ENCODE data around the gene DPY19L3. TPM values are rescaled to one million over a fixed set of nuclear protein-coding genes. Genes with fewer than 3 reads are reported as not detected.

Gene DPY19L3, protein sequence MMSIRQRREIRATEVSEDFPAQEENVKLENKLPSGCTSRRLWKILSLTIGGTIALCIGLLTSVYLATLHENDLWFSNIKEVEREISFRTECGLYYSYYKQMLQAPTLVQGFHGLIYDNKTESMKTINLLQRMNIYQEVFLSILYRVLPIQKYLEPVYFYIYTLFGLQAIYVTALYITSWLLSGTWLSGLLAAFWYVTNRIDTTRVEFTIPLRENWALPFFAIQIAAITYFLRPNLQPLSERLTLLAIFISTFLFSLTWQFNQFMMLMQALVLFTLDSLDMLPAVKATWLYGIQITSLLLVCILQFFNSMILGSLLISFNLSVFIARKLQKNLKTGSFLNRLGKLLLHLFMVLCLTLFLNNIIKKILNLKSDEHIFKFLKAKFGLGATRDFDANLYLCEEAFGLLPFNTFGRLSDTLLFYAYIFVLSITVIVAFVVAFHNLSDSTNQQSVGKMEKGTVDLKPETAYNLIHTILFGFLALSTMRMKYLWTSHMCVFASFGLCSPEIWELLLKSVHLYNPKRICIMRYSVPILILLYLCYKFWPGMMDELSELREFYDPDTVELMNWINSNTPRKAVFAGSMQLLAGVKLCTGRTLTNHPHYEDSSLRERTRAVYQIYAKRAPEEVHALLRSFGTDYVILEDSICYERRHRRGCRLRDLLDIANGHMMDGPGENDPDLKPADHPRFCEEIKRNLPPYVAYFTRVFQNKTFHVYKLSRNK
- 28.6 and 37.5 TPM in 2 replicates for total RNA-seq (2012; rRNA removed)

DNA sequence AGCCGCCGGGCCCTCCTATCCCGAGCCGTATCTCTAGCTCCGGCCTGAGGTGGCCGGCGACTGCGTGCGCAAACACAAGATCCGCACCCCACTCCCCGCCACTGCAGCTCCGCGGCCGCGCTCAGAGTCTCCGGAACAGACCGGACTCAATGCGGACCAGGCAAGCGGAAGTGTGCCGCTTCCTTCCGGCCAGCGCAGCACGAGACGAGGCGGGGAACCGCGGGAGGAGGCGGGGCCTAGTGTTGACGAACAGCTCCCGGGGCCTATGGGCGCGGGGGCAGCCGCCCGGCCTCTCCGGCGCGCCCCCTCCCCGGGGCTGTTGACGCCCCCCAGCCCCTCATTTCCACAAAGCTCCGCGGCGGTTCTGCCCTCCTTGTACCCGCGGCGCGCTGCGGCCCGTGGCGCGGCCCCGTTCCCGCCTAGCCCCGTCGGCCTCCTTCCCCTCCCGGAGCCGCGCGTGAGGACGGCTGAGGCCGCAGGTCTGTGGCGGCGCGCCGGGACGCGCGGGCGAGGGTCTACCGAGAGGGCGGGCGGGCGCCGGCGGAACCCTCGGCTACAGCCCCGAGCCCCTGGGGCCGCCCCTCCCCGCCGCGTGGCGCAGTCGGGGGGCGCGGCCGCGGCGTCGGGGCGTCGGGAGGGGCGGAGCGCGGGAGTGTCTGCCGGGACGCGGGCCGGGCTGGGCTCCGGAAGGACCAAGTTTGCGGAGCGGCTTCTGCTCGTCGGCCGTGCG is at the start of gene DPY19L3:
Gene DPY19L3, plus strand, starts transcription at position 340 of the 730 bp plus-strand sequence. CDS start 2,484 bp downstream, outside the sequence.
- Histone ChIP-seq H3K4me2 (ENCODE audit: low read length) (peak within 1 kb of the TSS; percentile 91), H3K9ac (ENCODE audit: low read depth, low read length) (peak within 1 kb of the TSS; percentile 100), H3K27me3 (ENCODE audit: control insufficient read depth, insufficient read depth, low read length) (no peaks in the 10 kb centered on the region), H3K36me3 (ENCODE audit: insufficient read depth, low read length) (peaks cover 26% of the 10 kb centered on the region), H3K4me3 (ENCODE audit: low read length) (peak within 1 kb of the TSS; percentile 97), H3K9me3 (replicated peaks; ENCODE audit: low read length) (no peaks in the 10 kb centered on the region), H3K4me1 (ENCODE audit: control insufficient read depth, insufficient read depth, low read length) (peaks cover 26% of the 10 kb centered on the region)

DNA sequence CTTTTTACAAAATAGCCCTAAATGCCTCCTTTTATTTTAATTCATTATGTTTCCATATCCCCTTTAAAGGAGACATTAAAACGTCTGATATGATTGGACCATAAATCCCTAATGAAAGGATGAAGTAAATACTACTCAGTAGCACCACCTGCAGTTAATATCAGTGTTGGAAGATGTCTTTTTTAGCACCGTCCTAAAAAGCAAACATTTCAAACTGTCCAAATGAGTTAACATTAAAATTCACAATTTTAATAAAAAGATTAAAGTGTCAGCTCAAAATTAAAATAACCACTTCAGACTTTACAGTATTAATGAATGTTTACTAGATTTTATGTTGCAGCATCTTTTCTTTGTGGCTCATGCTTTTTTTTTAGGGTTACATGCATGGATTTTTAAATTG is 47.9 kb upstream of the DPY19L3 start:
- Histone ChIP-seq H3K9ac (ENCODE audit: low read depth, low read length) (no peak overlapping the region), H3K36me3 (ENCODE audit: insufficient read depth, low read length) (peaks cover 78% of the 10 kb centered on the region), H3K9me3 (replicated peaks; ENCODE audit: low read length) (no peaks in the 10 kb centered on the region), H3K4me1 (ENCODE audit: control insufficient read depth, insufficient read depth, low read length) (no peaks in the 10 kb centered on the region), H3K4me3 (ENCODE audit: low read length) (no peak overlapping the region), H3K27me3 (ENCODE audit: control insufficient read depth, insufficient read depth, low read length) (no peaks in the 10 kb centered on the region), H3K4me2 (ENCODE audit: low read length) (no peak overlapping the region)

DNA sequence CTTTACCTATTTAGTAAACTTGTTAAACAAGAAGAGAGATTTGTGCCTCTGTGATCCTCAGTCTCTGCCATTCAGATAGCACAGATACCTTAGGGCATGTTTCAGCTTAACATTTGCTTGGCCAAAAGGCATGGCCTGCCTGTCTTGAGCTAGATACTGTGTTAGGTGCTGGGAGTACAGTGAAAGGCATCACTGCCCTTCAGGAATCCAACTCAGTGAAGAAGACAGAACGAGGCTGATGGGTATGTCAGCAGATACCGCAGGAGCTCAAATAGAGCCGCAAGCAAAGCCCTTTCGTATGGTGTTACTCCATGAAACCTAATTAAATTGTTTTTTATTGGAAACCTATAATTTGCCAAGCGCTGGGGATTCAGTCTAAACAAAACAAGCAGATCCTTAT is 47.2 kb upstream of the DPY19L3 start:
- Histone ChIP-seq H3K4me2 (ENCODE audit: low read length) (no peak overlapping the region), H3K9me3 (replicated peaks; ENCODE audit: low read length) (no peaks in the 10 kb centered on the region), H3K4me3 (ENCODE audit: low read length) (no peak overlapping the region), H3K27me3 (ENCODE audit: control insufficient read depth, insufficient read depth, low read length) (no peaks in the 10 kb centered on the region), H3K36me3 (ENCODE audit: insufficient read depth, low read length) (peaks cover 76% of the 10 kb centered on the region), H3K4me1 (ENCODE audit: control insufficient read depth, insufficient read depth, low read length) (no peaks in the 10 kb centered on the region), H3K9ac (ENCODE audit: low read depth, low read length) (no peak overlapping the region)

DNA sequence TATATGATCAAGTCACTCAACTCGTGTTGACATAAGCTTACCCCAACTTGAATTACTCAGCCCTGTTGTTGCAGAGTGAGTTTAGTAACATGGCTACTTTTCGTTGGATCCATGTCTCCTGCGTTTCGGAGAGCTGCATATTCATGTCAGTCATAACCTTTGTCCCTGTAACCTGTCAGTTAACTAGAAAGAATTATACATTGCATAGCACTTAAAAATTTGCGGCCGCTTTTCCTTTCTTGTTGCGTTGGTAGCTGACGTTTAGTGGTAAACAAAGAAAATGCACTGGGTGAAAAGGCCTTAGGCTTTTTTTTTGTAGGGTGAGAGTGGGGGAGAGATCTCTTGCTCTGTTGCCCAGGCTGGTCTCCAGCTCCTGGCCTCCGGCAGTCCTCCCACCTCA is 46.0 kb upstream of the DPY19L3 start:
- H3K27me3 ChIP-seq (ENCODE audit: control insufficient read depth, insufficient read depth, low read length): no peaks in the 10 kb centered on the region
- no peak overlapping the region for H3K4me3 ChIP-seq (ENCODE audit: low read length)
- no peaks in the 10 kb centered on the region for H3K4me1 ChIP-seq (ENCODE audit: control insufficient read depth, insufficient read depth, low read length)
- H3K4me2 ChIP-seq (ENCODE audit: low read length): no peak overlapping the region
- H3K9me3 ChIP-seq (replicated peaks; ENCODE audit: low read length): no peaks in the 10 kb centered on the region
- no peak overlapping the region for H3K9ac ChIP-seq (ENCODE audit: low read depth, low read length)
- peaks cover 66% of the 10 kb centered on the region for H3K36me3 ChIP-seq (ENCODE audit: insufficient read depth, low read length)

DNA sequence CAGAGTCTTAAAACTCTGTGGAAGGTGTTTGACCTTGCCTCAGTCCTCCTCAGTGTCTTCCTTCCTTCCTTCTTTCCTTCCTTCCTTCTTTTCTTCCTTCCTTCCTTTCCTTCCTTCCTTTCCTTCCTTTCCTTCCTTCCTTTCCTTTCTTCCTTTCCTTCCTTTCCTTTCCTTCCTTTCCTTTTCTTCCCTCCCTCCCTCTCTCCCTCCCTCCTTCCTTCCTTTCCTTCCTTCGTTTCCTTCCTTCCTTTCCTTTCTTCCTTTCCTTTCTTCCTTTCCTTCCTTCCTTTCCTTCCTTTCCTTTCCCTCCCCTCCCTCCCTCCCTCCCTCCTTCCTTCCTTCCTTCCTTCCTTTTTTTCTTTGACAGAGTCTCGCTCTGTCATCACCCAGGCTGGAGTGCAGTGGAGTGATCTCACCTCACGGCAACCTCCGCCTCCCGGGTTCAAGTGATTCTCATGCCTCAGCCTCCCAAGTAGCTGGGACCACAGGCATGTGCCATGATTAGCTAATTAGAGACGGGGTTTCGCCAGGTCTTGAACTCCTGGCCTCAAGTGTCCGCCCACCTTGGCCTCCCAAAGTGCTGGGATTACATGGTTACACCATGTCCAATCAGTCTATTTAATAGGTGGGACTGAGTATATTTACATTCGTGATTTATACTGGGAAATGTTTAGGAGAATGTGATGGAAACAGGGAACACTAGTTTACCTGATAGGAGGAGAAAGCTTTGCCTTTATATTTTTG is 43.8 kb upstream of the DPY19L3 start:
- no peaks in the 10 kb centered on the region for H3K27me3 ChIP-seq (ENCODE audit: control insufficient read depth, insufficient read depth, low read length)
- H3K4me1 ChIP-seq (ENCODE audit: control insufficient read depth, insufficient read depth, low read length): no peaks in the 10 kb centered on the region
- H3K9me3 ChIP-seq (replicated peaks; ENCODE audit: low read length): no peaks in the 10 kb centered on the region
- no peak overlapping the region for H3K4me3 ChIP-seq (ENCODE audit: low read length)
- no peak overlapping the region for H3K9ac ChIP-seq (ENCODE audit: low read depth, low read length)
- H3K4me2 ChIP-seq (ENCODE audit: low read length): no peak overlapping the region
- H3K36me3 ChIP-seq (ENCODE audit: insufficient read depth, low read length): peaks cover 57% of the 10 kb centered on the region

DNA sequence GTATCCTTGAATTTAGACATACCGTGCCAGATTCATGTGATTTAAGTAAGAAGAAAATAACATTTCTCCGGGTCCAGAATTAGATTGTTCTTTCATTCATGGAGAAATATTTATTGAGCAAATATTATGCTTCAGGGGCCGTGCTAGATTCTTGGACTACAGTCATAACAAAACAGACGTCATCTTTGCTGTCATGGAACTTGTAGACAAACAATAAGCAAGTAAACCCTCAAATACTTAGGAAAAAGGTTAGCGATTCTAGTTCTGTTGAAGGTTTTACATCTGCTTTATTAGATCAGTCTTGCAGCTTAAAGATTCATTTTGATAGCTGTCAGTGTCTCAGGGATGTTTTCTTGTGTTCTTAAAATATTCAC is 43.3 kb upstream of the DPY19L3 start:
- H3K4me1 ChIP-seq (ENCODE audit: control insufficient read depth, insufficient read depth, low read length): no peaks in the 10 kb centered on the region
- H3K9ac ChIP-seq (ENCODE audit: low read depth, low read length): no peak overlapping the region
- no peaks in the 10 kb centered on the region for H3K27me3 ChIP-seq (ENCODE audit: control insufficient read depth, insufficient read depth, low read length)
- no peak overlapping the region for H3K4me3 ChIP-seq (ENCODE audit: low read length)
- H3K4me2 ChIP-seq (ENCODE audit: low read length): no peak overlapping the region
- no peaks in the 10 kb centered on the region for H3K9me3 ChIP-seq (replicated peaks; ENCODE audit: low read length)
- peaks cover 56% of the 10 kb centered on the region for H3K36me3 ChIP-seq (ENCODE audit: insufficient read depth, low read length)

DNA sequence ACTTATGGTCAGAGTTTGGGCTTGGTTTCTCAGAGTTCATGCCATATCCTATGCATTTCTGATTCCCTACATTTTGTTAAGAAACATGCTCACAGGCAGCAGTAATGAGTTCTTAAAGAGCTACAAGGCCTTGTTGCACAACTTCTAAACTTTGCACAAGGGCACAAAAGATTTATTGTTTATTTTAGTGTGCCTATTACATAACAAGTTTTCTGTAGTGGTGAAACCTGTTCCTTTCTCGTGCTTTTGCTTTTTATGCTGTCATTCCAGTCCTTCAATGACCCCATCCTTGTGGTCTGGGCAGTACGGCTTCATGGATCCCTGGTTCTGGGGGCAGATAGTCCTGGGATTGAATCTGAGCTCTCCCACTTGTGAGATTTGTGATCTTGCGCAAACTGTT is 42.4 kb upstream of the DPY19L3 start:
- no peak overlapping the region for H3K4me2 ChIP-seq (ENCODE audit: low read length)
- no peaks in the 10 kb centered on the region for H3K9me3 ChIP-seq (replicated peaks; ENCODE audit: low read length)
- no peak overlapping the region for H3K4me3 ChIP-seq (ENCODE audit: low read length)
- no peaks in the 10 kb centered on the region for H3K4me1 ChIP-seq (ENCODE audit: control insufficient read depth, insufficient read depth, low read length)
- peaks cover 51% of the 10 kb centered on the region for H3K36me3 ChIP-seq (ENCODE audit: insufficient read depth, low read length)
- no peak overlapping the region for H3K9ac ChIP-seq (ENCODE audit: low read depth, low read length)
- H3K27me3 ChIP-seq (ENCODE audit: control insufficient read depth, insufficient read depth, low read length): no peaks in the 10 kb centered on the region

DNA sequence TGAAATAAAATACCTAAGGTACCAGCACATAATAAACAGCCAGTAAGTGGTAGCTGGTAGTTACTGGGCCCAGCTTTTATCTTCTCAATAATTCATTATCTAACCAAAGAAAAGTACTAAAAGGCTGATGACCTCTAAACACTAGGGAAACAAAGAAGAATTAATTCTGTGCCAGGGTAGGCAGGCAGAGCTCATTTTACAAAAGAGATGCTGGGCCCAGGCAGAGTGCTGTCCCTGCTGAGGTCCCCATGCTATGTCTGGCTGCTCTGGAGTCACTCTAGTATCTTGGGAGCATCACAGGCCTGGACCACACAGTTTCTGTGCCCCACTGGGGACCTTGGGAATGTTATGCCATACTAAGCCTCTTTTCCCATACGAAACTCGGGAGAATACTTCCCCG is 41.9 kb upstream of the DPY19L3 start:
- Histone ChIP-seq H3K4me3 (ENCODE audit: low read length) (no peak overlapping the region), H3K4me2 (ENCODE audit: low read length) (no peak overlapping the region), H3K36me3 (ENCODE audit: insufficient read depth, low read length) (peaks cover 46% of the 10 kb centered on the region), H3K9me3 (replicated peaks; ENCODE audit: low read length) (no peaks in the 10 kb centered on the region), H3K9ac (ENCODE audit: low read depth, low read length) (no peak overlapping the region), H3K4me1 (ENCODE audit: control insufficient read depth, insufficient read depth, low read length) (no peaks in the 10 kb centered on the region), H3K27me3 (ENCODE audit: control insufficient read depth, insufficient read depth, low read length) (no peaks in the 10 kb centered on the region)

DNA sequence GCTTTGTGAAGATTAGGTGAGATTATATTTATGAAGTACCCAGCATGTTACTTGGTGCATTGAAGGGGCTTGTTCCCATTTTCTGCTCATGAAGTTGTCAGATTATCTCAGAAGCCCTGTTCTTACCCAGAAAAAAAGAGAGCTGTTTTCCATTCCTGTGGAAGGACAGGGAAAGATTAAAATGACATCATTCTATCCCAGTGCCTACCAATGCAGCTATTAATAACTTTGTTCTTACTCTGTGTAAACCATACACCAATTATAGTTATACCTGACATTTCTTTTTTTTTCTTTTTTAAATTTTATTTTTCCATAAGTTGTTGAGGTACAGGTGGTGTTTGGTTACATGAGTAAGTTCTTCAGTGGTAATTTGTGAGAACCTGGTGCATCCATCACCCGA is 41.5 kb upstream of the DPY19L3 start:
- Histone ChIP-seq H3K27me3 (ENCODE audit: control insufficient read depth, insufficient read depth, low read length) (no peaks in the 10 kb centered on the region), H3K4me2 (ENCODE audit: low read length) (no peak overlapping the region), H3K36me3 (ENCODE audit: insufficient read depth, low read length) (peaks cover 42% of the 10 kb centered on the region), H3K9ac (ENCODE audit: low read depth, low read length) (no peak overlapping the region), H3K4me1 (ENCODE audit: control insufficient read depth, insufficient read depth, low read length) (no peaks in the 10 kb centered on the region), H3K9me3 (replicated peaks; ENCODE audit: low read length) (no peaks in the 10 kb centered on the region), H3K4me3 (ENCODE audit: low read length) (no peak overlapping the region)

DNA sequence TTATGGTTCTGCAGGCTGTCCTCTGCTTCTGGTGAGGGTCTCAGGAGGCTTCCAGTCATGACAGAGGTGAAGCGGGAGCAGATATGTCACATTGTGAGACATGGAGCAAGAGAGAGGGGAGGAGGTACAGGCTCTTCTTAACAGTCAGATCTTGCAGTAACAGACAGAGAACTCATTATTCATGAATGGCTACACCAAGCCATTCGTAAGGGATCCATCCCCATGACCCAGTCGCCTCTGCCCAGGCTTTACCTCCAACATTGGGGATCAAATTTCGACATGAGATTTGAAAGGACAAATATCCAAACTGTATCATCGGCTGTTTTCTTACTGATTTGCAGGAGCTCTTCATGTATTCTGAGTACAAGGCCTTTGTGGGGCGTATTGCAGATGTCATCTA is 38.5 kb upstream of the DPY19L3 start:
- no peak overlapping the region for H3K9ac ChIP-seq (ENCODE audit: low read depth, low read length)
- no peak overlapping the region for H3K4me2 ChIP-seq (ENCODE audit: low read length)
- H3K27me3 ChIP-seq (ENCODE audit: control insufficient read depth, insufficient read depth, low read length): no peaks in the 10 kb centered on the region
- no peak overlapping the region for H3K4me3 ChIP-seq (ENCODE audit: low read length)
- peaks cover 23% of the 10 kb centered on the region for H3K36me3 ChIP-seq (ENCODE audit: insufficient read depth, low read length)
- no peaks in the 10 kb centered on the region for H3K4me1 ChIP-seq (ENCODE audit: control insufficient read depth, insufficient read depth, low read length)
- H3K9me3 ChIP-seq (replicated peaks; ENCODE audit: low read length): no peaks in the 10 kb centered on the region

DNA sequence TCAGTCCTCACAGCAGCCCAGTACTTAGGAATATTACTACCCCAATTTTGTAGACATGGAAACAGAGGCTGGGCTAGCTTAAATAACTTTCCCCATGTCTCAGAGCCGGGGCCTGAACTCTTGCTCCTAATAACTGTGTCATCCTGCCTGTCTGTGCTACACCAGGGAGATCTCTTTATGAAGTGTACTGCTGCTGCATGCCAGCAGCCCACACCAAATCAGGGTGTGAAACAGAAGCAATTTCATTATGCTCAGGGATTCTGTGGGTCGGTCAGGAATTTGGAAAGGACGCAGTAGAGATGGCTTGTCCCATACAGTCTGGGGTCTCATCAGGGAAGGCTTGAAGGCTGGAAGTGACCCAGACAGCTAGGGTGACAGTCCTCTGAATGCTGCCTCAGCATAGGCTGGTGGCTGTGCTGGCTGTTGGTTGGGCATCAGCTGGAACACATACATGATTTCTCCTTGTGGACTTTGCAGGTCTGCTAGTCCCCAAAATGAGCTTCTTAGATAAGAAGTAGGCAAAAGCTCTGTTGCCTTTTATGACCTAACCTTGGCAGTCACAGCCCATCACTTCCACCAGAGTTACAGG is 37.5 kb upstream of the DPY19L3 start:
- H3K36me3 ChIP-seq (ENCODE audit: insufficient read depth, low read length): peaks cover 24% of the 10 kb centered on the region

More for the DNA sequence above, 37.5 kb upstream of the DPY19L3 start:
- Histone ChIP-seq H3K4me3 (ENCODE audit: low read length) (no peak overlapping the region), H3K4me1 (ENCODE audit: control insufficient read depth, insufficient read depth, low read length) (peaks cover 8% of the 10 kb centered on the region), H3K9me3 (replicated peaks; ENCODE audit: low read length) (no peaks in the 10 kb centered on the region), H3K4me2 (ENCODE audit: low read length) (no peak overlapping the region), H3K27me3 (ENCODE audit: control insufficient read depth, insufficient read depth, low read length) (no peaks in the 10 kb centered on the region), H3K9ac (ENCODE audit: low read depth, low read length) (no peak overlapping the region)

Data from skeletal muscle satellite cell (primary cell).